CD4-positive, alpha-beta T cell treated with Interleukin-17A for 1 hour (primary cell): Measurements from ENCODE around the gene TMEM234.
A peak's percentile ranks its signal among the peaks of the same experiment; 100 is the strongest.
"Not testable (repeated sequence)": the region's sequence is repeated elsewhere in the genome, so short reads cannot be mapped to it uniquely, and the experiment has no call there.

Experiments used
- DNase-seq: peaks from one replicate; pipeline ENCODE4 v3.0.0-alpha.2; 2020

The TMEM234 gene

DNA sequence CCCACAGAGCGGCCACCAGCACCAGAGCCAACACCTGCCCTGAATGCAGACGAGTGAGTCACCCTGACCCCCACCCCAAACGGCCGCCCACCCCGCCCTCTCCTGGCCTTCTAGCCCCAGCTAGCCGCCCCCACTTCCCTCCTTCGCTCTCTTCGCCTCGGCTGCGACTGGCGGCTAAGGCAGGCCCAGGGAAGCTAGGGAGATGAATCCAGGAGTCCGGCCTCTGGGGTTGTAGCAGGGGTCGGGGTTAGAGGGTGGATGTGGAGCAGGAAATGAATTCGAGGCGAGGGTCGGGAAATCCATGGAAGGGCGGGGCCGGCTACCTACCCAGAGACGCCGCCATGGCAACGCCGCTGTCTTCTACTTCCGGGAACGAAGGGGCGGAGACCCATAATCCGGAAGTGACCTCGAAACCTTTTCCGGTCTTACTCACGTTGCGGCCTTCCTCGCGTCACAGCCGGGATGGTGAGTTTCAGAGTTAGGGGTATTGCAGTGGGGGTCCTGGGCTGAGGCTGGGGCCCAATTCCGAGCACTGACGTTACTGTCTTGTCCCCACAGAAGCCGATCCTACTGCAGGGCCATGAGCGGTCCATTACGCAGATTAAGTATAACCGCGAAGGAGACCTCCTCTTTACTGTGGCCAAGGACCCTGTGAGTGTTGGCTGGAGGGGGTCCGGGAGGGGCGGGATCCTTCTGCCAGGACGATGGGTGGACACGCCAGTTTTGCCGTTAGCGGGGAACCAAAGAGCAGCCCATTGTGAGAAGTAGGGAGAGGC, at the start of gene TMEM234, which contains the start of gene EIF3I:
TMEM234 (minus strand) TSS at position 374 of the 776 bp plus-strand sequence; CDS start at position 343, 31 bp downstream.
EIF3I (plus strand) TSS at position 428 of the 776 bp plus-strand sequence; CDS start at position 463, 35 bp downstream.
- peak; percentile 94 for DNase-seq

- DNase-seq: no peak
Observed at GRCh38 chr1:32269744-32270143, 47.6 kb upstream of the TMEM234 start.

DNA sequence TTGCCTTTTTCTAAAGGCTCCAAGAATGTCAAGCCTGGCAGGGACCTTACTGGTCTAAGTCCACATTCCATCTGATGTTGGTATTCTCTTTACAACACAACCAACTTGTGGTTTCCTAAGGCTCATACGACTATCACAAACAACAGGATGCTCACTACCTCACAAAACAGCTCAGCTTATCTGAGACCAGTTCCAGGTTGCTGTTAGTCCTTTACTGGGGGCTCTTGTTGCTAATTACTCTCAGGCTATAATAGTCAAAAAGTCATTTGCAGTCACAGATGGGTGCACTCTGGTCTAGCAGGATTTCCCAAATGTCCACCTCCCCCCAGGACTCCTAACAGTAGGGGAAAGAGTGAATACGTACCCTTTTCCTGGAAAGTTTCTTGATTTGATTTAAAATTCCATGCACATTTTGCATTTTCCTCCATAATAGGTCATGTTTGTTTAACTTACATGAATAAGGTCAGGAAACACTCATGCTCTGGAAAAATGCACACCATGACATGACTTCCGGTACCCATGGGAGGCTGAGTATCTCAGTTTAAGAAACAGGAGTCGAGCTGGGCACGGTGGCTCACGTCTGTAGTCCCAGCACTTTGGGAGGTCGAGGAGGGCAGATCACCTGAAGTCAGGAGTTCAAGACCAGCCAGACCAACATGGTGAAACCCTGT, 44.9 kb upstream of the TMEM234 start:
- DNase-seq: peak; percentile 49

GRCh38 chr1:32265846-32266245, 43.7 kb upstream of the TMEM234 start:
- no peak for DNase-seq

- peak; percentile 23 for DNase-seq
Observed at GRCh38 chr1:32263744-32264143, 41.6 kb upstream of the TMEM234 start.

DNA sequence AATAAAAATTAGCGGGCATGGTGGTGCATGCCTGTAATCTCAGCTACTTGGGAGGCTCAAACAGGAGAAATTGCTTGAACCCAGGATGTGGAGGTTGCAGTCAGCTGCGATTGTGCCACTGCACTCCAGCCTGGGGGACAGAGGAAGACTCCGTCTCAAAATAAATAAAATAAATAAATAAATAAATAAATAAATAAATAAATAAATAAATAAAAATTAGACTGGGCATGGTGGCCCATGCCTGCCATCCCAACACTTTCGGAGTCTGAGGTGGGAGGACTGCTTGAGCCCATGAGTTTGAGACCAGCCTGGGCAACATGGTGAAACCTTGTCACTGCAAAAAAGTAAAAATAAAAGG, 41.1 kb upstream of the TMEM234 start:
- not testable (repeated sequence) for DNase-seq

DNA sequence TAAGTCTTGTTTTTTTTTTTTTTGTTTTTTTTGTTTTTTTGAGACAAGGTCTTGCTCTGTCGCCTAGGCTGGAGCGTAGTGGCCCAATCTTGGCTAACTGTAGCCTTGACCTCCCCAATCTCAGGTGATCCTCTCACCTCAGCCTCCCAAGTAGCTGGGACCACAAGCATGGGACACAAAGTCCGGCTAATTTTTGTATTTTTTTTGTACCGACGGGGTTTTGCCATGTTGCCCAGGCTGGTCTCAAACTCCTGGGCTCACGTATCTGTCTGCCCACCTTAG, 35.0 kb upstream of the TMEM234 start:
- no peak for DNase-seq

DNA sequence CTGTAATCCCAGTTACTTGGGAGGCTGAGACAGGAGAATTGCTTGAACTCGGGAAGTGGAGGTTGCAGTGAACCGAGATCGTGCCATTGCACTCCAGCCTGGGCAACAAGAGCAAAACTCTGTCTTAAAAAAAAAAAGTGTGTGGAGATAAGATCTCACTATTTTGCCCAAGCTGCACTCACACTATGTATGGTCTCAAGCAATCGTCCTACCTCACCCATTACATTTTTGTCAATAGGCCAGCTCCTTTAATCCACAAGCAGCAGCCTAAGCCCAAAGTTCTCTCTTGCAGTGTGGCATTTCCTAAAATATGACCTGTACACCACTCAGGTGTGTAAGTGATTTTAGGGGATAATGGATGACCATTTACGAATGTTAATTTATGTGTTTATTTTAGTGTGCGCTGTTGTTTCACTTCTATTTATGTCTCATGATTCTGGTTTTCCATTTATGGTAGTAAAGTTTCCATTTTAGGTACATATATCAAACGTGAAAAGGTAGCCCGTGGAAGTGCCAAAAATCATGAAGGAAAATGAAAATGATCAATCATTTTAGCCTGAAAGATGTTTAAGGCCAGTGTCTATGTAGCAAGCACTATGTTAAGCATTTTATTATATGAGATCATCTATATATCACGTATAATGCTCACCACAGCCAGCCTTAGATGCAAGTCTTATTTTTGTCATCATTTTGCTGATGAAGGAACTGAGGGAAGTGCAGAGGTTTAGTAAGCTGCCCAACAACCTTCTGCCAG, 34.5 kb upstream of the TMEM234 start:
- DNase-seq: peak; percentile 41

DNA sequence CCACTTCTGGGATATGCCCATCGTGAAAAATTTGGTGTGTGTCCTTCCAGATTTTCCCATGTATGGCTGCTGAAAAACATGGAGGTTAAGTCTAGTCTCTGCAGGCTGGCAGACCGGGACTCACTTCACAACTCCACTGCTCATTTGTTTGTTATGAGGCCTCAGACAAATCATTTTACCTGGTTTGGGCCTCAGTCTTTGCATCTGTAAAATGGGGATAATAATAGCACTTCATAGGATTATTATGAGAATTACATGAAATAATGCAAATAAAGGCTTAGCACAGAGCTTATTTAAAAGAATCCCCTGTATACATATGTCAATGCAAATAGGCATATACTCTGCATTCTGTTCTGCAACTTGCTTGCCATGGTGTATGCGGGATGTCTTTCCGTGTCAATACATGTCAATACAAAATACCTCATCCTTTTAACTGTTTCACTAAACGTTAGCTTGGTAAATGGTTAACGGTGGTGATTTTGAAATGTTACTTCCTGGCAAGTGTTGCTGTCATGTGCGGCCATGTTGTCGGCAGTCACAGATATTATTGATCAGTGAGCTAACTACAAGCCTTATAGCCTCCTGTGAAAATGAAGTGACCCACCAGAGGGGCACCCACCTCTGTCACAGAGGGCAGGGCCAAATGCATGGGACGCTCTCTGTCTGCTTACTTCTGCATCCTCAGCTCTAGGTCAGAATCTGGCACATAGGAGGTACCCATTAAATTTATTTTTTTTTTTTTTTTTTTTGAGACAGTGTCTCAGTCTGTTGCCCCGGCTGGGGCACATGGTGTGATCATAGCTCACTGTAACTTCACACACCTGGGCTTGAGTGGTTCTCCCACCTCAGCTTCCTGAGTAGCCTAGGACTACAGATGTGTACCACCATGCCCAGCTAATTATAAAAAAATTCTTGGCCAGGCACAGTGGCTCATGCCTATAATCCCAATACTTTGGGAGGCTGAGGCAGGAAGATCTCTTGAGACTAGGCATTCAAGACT, 33.2 kb upstream of the TMEM234 start:
- DNase-seq: peak; percentile 51

- peak; percentile 66 for DNase-seq
Observed at GRCh38 chr1:32250893-32251716, 29.0 kb upstream of the TMEM234 start, which contains the start of gene LCK. TSS of gene LCK (plus strand) at chr1:32251265. CDS start at chr1:32274330, 23,065 bp downstream.

GRCh38 chr1:32249831-32250525, 27.8 kb upstream of the TMEM234 start:
- DNase-seq: peak; percentile 91

DNA sequence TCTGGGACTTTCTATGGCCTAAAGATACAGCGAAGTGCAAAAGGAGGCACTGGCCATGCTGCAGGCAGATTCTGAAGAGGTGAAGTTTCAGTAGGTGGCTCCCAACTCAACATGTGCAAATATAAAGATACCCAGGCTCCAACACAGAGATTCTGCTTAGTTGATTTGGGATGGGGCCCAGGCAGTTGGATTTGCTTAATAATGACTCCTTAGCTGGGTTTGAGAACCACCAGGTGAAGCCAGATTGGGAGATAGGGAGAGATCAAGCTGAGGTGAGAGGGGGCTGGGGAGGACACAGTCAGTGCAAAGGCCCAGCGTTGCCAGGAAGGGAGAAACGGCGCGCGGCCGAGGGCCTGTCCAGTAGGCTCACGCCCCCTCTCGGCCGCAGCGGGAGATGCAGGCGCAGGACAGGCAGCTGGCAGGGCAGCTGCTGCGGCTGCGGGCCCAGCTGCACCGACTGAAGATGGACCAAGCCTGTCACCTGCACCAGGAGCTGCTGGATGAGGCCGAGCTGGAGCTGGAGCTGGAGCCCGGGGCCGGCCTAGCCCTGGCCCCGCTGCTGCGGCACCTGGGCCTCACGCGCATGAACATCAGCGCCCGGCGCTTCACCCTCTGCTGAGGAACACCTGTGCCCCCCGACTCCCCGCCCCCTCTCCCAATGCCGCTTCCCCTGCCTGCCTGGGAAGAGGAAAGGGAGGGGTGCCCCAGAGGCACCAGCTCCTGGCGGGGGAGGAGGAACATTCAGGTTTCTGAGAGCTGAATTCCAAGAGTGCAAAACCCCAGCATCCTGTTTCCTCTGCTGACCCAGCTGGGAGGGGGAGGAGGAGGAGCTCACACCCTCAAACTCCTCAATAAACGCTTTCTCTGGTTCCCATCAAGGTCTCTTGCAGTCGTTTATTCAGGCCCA, 26.1 kb upstream of the TMEM234 start:
- peak; percentile 78 for DNase-seq

GRCh38 chr1:32247452-32247851, 25.3 kb upstream of the TMEM234 start:
- no peak for DNase-seq

DNA sequence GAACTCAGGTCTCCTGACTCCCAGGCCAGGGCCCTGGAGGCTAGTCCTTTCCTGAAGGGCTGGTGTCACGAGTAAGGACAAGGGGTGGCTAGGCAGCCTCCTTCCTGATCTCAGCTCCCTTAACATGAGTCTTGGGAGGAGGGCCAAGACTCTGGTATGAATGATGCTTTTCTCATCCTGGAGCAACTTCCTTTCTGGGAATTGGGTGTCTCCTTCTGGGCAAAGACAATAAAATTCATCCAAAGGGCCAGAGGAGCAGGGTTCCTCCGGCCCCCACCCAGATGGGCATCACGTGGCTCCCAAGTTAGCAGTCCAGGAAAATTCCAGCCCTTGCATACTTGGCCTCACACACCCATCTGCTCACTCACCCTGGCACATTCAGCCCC, 24.7 kb upstream of the TMEM234 start, which contains the start of gene FAM167B:
FAM167B (plus strand) TSS at position 335 of the 386 bp plus-strand sequence. CDS start 200 bp downstream, outside the sequence.
- no peak for DNase-seq

DNA sequence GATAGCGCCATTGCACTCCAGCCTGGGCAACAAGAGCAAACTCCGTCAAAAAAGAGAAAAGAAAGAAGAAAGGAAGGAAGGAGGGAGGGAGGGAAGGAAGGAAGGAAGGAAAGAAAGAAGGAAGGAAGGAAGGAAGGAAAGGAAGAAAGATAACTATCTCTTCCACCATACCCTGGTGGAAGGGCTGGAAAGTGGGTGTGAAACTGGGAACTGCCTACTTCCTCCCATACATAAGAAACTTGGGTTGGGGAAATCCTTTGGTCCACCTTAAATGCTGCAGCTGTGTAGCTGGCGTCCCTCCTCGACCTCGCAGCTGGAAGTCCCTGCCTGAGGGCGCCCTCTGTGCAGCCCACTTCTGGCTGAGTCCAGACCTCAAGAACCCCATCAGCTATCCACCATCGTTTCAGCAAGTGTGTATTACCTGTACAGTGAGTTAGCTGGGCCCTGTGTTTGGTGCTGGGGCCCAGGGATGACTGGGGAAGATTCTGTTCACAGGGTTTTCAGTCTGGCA, 20.2 kb upstream of the TMEM234 start:
- no peak for DNase-seq

DNA sequence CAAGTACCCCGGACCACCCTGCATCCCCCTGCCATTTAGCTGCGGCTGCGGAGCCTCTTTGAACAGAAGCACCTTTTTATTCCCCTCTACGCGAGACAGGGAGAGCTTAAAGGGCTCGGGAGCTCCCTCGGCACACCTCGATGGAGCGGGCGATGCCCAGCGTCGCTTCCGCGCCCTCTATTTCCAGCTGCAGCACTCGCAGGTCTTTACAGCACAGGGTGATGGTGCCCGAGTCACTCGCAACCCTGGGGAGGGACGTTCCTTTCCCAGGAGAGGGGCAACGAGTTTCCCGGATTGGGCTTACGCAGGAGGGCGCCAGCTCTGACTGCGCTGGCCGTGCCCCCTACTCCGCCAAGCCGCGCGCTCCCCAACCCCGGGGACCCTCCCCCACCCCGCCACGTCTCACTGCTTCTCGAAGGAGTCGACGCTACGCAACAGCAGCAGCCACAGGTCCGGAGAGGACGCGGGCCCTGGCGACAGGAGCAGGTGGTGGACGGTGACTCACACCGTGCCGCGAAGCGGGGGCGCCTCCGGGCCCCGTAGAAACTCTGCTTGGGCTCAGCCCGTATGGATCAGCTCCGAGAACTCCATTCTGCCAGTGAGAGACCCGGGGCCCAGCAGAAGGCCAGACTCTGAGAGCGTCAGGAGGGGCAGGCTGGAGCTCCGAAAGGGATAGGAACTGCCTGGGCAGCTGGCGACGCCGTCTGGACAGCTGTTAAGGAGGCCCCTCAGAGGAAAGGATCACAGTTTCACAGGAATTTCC, 19.0 kb upstream of the TMEM234 start:
- DNase-seq: peak; percentile 39

DNA sequence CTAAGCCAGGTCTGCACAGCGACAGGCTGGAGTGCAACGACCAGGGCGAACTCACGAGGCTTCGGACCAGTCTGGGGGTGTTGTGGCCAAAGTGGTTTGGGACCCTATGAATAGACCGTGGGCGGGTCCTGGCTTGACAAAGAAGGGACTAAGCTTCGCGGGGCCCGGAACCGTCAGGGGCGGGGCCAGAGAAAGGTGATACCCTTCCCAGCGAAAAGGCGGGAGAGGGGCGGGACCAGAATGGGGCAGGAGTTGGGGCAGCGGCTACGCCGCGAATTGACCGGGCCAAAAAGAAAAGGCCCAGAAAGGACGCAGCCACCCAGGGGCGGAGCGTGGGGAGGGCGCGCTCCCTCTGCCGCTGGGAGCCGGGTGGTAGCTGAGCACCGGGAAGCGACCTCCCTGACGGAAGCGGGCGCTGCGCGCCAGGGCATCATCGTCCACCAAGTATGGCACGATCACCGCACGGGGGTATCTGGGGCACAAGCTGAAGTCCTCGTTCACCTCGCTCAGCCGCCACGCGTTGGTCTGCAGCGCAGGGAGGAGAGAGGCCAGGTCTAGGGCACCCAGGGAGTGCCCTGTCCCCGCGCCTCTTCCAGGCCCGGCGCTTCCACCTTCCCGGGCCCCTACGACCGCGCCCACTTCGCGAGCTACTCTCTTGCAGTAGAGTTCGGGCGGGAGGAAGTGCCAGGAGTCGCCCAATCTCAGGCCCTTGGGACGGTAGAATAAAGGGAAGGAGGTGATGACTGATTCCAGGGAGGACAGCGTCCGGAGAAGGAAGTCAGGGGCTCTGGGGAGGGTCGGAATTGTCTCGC, 18.2 kb upstream of the TMEM234 start:
- peak; percentile 68 for DNase-seq

- no peak for DNase-seq
Observed at GRCh38 chr1:32239790-32240139, 17.6 kb upstream of the TMEM234 start.
